ENCODE results near the gene UBE2E2. TPM values are rescaled to one million over a fixed set of nuclear protein-coding genes. Genes with fewer than 3 reads are reported as not detected.

The UBE2E2 gene
- total RNA-seq, 1 donor from 2014 or later = 32.5 TPM

DNA sequence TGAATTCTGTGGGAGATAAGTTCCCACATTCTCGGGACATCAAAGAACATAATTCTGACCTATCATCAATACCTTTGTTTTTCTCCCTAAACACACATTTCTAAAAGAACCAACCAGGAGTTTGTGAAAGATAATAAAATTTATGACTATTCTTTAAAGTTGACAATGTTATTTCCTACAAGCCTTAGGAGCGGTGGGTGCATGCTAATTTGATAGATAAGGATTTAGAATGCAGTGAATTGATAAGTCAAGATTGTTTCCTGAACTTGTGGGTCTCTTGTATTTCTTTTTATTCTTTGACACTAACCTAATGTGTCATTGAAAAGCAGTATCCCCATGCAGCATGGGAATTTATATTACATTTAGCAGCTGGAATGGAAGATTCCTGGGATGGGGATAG, 10.3 kb upstream of the UBE2E2 start:
- Mint-ChIP-seq H3K4me1 (ENCODE audit: low read depth) (no peaks in the 10 kb centered on the region), H3K4me3 (ENCODE audit: low read depth) (no peak overlapping the region), H3K9me3 (ENCODE audit: low read depth) (no peaks in the 10 kb centered on the region), H3K27ac (no peak overlapping the region), H3K27me3 (peaks cover 18% of the 10 kb centered on the region), H3K36me3 (ENCODE audit: insufficient read depth) (no peaks in the 10 kb centered on the region)
- no peak for TF ChIP-seq CTCF (IDR thresholded peaks at IDR 0.05; ENCODE audit: unreplicated experiment)
- DNase-seq (ENCODE audit: low spot score, unreplicated experiment) = no peak

DNA sequence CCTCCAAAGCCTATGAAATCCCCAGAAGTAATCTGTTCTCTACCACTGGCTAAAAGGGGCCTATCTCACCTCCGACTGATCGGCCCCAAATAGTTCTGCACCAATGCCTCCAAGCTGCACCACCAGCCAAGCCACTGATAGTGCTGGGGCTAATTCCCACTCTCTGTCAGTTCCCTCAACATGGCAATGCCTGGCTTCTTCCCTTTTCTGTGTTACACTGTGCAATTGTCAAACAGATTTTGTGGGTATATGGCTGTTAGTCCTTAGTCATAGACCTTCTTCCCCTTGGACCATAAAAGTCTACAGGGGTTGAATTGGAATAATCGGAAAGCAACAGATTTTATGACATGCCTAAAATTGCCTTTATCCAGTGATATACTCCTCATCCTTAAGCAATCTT, 9.3 kb upstream of the UBE2E2 start:
- TF ChIP-seq CTCF (IDR thresholded peaks at IDR 0.05; ENCODE audit: unreplicated experiment) = no peak
- Mint-ChIP-seq H3K27ac (no peak overlapping the region), H3K4me1 (ENCODE audit: low read depth) (no peaks in the 10 kb centered on the region), H3K9me3 (ENCODE audit: low read depth) (no peaks in the 10 kb centered on the region), H3K4me3 (ENCODE audit: low read depth) (no peak overlapping the region), H3K27me3 (peaks cover 25% of the 10 kb centered on the region), H3K36me3 (ENCODE audit: insufficient read depth) (no peaks in the 10 kb centered on the region)
- no peak for DNase-seq (ENCODE audit: low spot score, unreplicated experiment)

- TF ChIP-seq CTCF (IDR thresholded peaks at IDR 0.05; ENCODE audit: unreplicated experiment) = no peak
- Mint-ChIP-seq H3K27me3 (peaks cover 58% of the 10 kb centered on the region), H3K4me3 (ENCODE audit: low read depth) (no peak overlapping the region), H3K36me3 (ENCODE audit: insufficient read depth) (no peaks in the 10 kb centered on the region), H3K27ac (no peak overlapping the region), H3K9me3 (ENCODE audit: low read depth) (no peaks in the 10 kb centered on the region), H3K4me1 (ENCODE audit: low read depth) (peaks cover 3% of the 10 kb centered on the region)
- no peak for DNase-seq (ENCODE audit: low spot score, unreplicated experiment)
Measured at GRCh38 chr3:23198801-23199200, 4.3 kb upstream of the UBE2E2 start.

DNA sequence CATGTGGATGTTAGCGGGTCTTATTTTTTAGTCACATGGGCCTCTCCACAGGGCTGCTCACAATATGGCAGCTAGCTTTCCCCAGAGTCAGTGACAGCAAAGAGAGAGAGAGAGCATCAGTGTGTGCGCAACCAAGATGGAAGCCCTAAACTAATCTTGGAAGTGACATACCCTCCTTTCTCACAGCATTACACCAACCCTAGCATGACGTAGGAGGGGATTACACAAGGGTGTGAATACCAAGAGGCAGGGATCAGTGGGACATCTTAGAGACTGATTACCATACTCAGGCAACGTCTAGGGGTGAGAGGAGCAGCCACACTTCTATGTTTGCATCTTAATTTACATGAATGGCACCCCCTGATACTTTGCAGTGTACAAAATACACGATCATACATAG, 3.5 kb upstream of the UBE2E2 start:
- Mint-ChIP-seq H3K36me3 (ENCODE audit: insufficient read depth) (no peaks in the 10 kb centered on the region), H3K4me3 (ENCODE audit: low read depth) (no peak overlapping the region), H3K9me3 (ENCODE audit: low read depth) (no peaks in the 10 kb centered on the region), H3K4me1 (ENCODE audit: low read depth) (peaks cover 5% of the 10 kb centered on the region), H3K27me3 (peaks cover 54% of the 10 kb centered on the region), H3K27ac (no peak overlapping the region)
- TF ChIP-seq CTCF (IDR thresholded peaks at IDR 0.05; ENCODE audit: unreplicated experiment) = no peak
- no peak for DNase-seq (ENCODE audit: low spot score, unreplicated experiment)

DNA sequence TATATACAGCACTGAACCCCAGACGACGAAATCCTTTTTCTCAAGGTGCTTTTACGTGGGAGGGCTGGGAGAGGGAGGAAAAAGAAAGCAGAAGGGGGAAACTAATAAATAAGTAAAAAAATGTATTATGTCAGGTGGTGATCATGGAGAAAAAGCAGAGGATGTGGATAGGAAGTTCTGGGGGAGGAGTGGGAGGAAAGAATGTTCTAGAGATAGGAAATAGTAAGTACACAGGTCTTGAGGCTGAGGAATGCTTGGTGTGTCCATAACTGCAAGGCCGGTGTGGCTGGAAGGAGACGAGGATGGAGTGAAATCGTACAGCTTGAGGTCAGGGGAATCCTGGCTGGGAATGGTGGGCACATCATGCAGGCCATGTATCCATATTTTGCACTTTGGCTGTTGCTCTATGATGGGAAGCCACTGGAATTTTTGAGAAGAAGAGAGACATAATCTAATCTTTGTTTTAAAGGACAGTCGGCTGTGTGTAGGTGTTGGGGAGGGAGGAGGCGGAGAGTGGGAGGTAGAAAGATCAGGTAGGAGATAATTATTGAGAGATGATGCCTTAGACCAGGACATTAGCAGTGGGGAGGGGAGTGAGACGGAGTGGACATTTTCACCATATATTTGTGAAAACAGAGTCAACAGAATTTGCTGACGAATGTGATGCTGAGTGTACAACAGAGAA, 1.8 kb upstream of the UBE2E2 start:
- TF ChIP-seq CTCF (IDR thresholded peaks at IDR 0.05; ENCODE audit: unreplicated experiment) = no peak
- Mint-ChIP-seq H3K4me3 (ENCODE audit: low read depth) (peak overlapping the region; percentile 82), H3K4me1 (ENCODE audit: low read depth) (peaks cover 5% of the 10 kb centered on the region), H3K36me3 (ENCODE audit: insufficient read depth) (no peaks in the 10 kb centered on the region), H3K27ac (no peak overlapping the region), H3K27me3 (peaks cover 43% of the 10 kb centered on the region), H3K9me3 (ENCODE audit: low read depth) (no peaks in the 10 kb centered on the region)
- no peak for DNase-seq (ENCODE audit: low spot score, unreplicated experiment)
